Measurements from ENCODE around the gene TBXAS1.

The TBXAS1 gene

DNA sequence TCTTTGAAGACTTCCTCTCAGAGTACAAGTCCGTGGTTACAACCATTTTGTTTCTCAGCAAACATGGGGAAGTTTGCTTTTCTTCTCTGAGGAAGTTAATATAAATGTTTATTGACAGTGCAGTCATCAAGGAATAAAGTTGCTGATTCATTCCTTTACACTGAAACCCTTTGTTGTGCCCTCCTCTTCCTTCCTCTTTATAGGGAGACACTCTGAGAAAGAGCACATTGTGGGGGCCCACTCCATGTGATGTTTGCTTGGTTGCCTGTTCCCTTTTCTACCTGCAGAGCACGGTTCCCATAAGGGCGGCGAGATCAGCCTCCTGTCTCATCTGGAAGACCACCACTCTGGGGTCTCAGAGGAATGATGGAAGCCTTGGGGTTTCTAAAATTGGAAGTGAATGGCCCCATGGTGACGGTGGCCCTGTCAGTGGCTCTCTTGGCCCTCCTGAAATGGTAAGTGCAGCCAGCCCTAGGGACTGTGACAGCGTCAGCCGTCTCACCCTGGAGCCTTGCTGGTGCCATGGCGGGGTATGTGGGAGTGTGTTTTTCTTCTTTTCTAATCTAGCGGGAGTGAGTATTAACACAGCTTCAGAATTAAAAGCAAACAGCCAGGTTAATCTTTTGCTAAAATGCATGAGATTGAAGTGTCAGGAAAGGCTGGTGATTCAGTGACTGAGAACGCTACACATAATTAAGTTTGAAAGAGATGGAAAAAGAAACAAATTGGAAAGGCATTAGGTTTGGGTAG lies at the start of gene TBXAS1:
Gene TBXAS1 (plus strand): TSS at position 240 of the 750 bp plus-strand sequence. CDS start 127 bp downstream, at position 367.
- DNase-seq (ENCODE audit: low read depth in 2 of 2): no peak

DNA sequence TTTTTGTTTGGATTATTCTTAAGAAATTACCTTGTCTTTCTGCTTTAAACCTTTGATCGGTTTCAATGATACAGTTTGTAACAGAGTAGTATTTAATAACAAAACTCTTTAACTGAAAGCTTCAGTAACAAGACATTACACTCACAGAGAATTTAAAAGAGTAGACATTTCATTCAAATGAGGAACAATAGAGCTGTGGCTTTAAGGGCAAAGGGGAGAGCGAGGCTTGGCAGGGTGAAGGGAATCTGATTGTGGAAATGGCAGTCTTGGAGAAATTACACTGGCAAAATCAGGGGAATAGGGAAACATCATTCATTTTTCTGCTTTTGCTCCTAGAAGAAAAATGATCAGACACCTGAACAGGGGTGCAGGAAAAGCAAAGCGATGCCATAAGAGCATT lies 46.1 kb upstream of the TBXAS1 start:
- no peak for DNase-seq (ENCODE audit: low read depth in 2 of 2)

- DNase-seq (ENCODE audit: low read depth in 2 of 2): no peak
These were observed 45.2 kb upstream of the TBXAS1 start for GRCh38 chr7:139783647-139784385.

DNA sequence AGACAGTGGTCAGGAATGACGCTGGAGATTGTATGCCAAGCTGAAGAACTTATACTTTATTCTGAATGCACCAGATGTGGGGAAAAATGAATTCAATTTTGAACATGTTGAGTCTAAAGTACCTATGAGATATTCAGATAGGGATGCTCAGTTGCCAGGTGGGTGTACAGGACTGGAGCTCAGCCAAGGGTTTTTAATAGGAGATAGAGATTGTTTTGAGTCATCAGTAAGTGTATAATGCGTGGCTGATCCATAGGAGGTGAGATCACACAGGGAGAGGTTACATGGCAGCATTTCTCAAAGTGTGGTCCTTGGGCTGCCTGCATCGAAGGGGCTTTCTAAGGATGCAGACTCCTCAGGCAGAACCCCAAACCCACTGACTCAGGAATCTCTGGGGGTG lies 44.4 kb upstream of the TBXAS1 start:
- DNase-seq (ENCODE audit: low read depth in 2 of 2): no peak

- no peak for DNase-seq (ENCODE audit: low read depth in 2 of 2)
These were observed 37.7 kb upstream of the TBXAS1 start for GRCh38 chr7:139791316-139791715.

GRCh38 chr7:139797607-139798006 lies 31.5 kb upstream of the TBXAS1 start:
- DNase-seq (ENCODE audit: low read depth in 2 of 2): no peak

- no peak for DNase-seq (ENCODE audit: low read depth in 2 of 2)
These were observed 30.8 kb upstream of the TBXAS1 start for GRCh38 chr7:139798221-139798620.

- no peak for DNase-seq (ENCODE audit: low read depth in 2 of 2)
These were observed 30.2 kb upstream of the TBXAS1 start for GRCh38 chr7:139798892-139799291.

GRCh38 chr7:139799586-139799985 lies 29.5 kb upstream of the TBXAS1 start:
- no peak for DNase-seq (ENCODE audit: low read depth in 2 of 2)

DNA sequence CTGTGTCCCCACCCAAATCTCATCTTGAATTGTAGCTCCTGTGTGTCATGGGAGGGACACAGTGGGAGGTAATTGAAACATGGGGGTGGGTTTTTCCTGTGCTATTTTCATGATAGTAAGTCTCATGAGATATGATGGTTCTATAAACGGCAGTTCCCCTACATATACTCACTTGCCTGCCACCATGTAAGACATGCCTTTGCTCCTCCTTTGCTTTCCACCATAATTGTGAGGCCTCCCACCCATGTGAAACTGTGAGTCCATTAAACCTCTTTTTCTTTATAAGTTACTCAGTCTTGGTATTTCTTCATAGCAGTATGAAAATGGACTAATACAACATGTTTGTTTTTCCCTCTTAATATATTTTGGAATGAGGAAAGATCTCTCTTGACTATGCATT lies 24.5 kb upstream of the TBXAS1 start:
- no peak for DNase-seq (ENCODE audit: low read depth in 2 of 2)

GRCh38 chr7:139807009-139807408 lies 22.1 kb upstream of the TBXAS1 start:
- DNase-seq (ENCODE audit: low read depth in 2 of 2): no peak

GRCh38 chr7:139808427-139808826 lies 20.6 kb upstream of the TBXAS1 start:
- DNase-seq (ENCODE audit: low read depth in 2 of 2): no peak

DNA sequence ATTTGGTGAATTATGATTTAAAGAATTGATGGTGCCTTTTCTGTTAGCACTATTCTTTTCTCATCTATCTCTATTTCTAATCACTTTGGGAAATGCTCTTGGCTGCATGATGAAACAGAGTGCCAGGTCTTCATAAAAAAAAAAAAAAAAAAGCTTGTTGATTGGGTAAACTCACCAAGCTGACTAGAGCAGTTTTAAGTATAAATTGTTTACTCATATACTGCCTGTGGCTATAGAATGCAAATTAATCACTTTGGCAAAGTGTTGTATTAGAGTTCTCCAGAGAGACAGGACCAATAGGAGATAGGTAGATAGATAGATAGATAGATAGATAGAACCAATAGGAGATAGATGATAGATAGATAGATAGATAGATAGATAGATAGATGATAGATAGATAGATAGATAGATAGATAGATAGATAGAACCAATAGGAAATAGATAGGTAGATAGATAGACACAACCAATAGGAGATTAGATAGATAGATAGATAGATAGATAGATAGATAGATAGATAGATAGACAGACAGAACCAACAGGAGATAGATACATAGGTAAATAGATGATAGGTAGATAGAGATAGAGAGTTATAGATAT lies 20.1 kb upstream of the TBXAS1 start:
- DNase-seq (ENCODE audit: low read depth in 2 of 2): no peak

- DNase-seq (ENCODE audit: low read depth in 2 of 2): no peak
These were observed 18.0 kb upstream of the TBXAS1 start for GRCh38 chr7:139811066-139811465.

- no peak for DNase-seq (ENCODE audit: low read depth in 2 of 2)
These were observed 15.9 kb upstream of the TBXAS1 start for GRCh38 chr7:139813151-139813550.

GRCh38 chr7:139813689-139814088 lies 15.4 kb upstream of the TBXAS1 start:
- no peak for DNase-seq (ENCODE audit: low read depth in 2 of 2)

GRCh38 chr7:139817249-139817648 lies 11.8 kb upstream of the TBXAS1 start:
- no peak for DNase-seq (ENCODE audit: low read depth in 2 of 2)

GRCh38 chr7:139820089-139820488 lies 9.0 kb upstream of the TBXAS1 start:
- no peak for DNase-seq (ENCODE audit: low read depth in 2 of 2)

GRCh38 chr7:139821349-139822105 lies 7.5 kb upstream of the TBXAS1 start:
- no peak for DNase-seq (ENCODE audit: low read depth in 2 of 2)

GRCh38 chr7:139822855-139823254 lies 6.2 kb upstream of the TBXAS1 start:
- no peak for DNase-seq (ENCODE audit: low read depth in 2 of 2)

DNA sequence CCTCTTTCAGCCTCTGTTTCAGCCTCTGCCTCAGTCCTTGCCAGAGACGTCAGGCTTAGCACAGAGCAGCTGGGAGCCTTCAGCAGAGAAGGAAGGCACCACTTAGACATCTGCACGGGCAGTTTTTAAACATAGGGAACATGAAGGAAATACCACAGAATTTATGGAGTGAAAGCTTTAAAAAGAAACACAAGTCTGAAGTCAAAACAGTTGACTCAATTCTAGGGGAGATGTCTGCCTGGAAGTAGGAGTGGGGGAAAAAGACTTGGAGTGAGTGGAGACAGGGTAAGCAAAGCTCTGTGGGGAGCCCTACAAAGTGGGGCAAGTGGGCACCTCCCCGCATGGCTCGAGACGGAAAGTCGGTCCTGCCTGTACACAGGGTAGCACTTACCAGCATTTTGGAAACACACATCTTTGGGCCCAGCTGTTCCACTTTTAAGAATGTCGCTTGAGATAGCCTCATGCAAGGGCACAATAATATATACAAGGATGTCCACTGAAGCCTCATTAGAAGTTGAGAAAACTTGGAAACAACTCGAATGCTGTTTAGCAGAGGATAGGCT lies 5.0 kb upstream of the TBXAS1 start:
- no peak for DNase-seq (ENCODE audit: low read depth in 2 of 2)
